Colonic mucosa (tissue), 4 donors: ENCODE measurements around the gene INPP5F. TPM values are rescaled to one million over a fixed set of nuclear protein-coding genes. Genes with fewer than 3 reads are reported as not detected.

Experiments
- DNase-seq: peaks from one replicate; pipeline ENCODE4 v3.0.0-alpha.2; 2020
- H3K27ac ChIP-seq: fragments of 200-600 bp; one replicate; pipeline ENCODE4 v1.8.0; 2021
- H3K27me3 ChIP-seq: fragments of 200-600 bp; one replicate; pipeline ENCODE4 v1.8.0; 2021
- H3K36me3 ChIP-seq: fragments of 200-600 bp; one replicate; pipeline ENCODE4 v1.8.0; 2021
- H3K4me1 ChIP-seq: fragments of 200-600 bp; one replicate; pipeline ENCODE4 v1.8.0; 2021; ENCODE audit warnings: mild to moderate bottlenecking
- H3K4me3 ChIP-seq: fragments of 200-600 bp; one replicate; pipeline ENCODE4 v1.8.0; 2021
- H3K9ac ChIP-seq, 2 donors: one replicate each; pipeline ENCODE4 v1.7.0; 2013; ENCODE audit warnings: control low read depth in 2 of 2, low read depth in 2 of 2, low read length in 2 of 2
- H3K9me3 ChIP-seq: fragments of 200-600 bp; one replicate; pipeline ENCODE4 v1.8.0; 2021
- intact Hi-C: fragments of 100-400 bp; cut with DNase I; formaldehyde crosslinking; loops from one replicate; pipeline ENCODE4 v1.14.1; 2022
- total RNA-seq, 2 donors: library from RNA; stranded (reverse); fragmentation: NEBNext Ultra II Directional in 1 of 2; extraction: Animal tissue kit (Norgen Biotek cat#: 25700) in 1 of 2; gene quantifications; one replicate each; pipeline ENCODE4 v1.2.1, GENCODE V29; 2021
- TF ChIP-seq, protein P1 (sequence below): fragments of 200-600 bp; IDR thresholded peaks from one replicate; pipeline ENCODE4 v1.8.0; 2022; ENCODE audit warnings: antibody characterized with exemption, mild to moderate bottlenecking
- donor health status: healthy.
- donor health status: DM: no; HTN: no; CAD: no.
- donor health status: DM: no; HTN: no; CAD: no.

The INPP5F gene
- total RNA-seq, 2 donors from 2014 or later: 12.6 to 15.6 TPM

DNA sequence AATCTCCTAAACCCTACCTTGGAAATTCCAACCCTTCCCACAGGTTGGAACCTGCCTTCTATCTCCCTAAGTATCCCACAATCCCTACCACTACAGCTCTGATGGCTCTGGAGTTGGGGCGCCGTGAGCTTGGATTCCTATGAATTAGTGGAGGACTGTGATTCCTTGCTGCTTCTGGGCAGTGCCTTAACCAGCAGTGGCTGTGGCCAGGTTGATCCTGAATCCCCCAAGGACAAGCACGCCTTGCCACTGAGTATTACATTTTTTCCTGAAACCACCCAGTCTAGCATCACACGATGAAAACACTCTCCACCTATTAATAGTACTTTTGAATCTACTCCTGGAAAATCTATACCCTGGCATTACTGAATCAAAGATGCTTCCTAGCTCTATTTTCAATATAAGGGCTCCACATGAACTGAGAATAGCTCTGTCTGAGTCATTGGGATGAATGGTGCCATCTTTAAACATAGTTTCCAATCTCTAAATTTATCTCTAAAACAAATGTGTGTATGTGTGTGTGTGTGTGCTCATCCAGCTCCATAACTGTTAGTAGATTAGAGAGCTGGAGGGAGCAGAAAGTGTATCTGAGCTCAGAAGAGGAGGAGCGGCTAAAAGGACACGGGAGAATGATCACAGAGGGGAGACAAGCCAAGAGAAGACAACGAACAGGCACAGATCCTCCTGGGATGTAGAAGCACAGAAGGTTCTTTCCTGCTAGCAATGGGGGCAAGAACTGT, 11.9 kb upstream of the INPP5F start:
- H3K27ac ChIP-seq: no peak overlapping the region
- no peak overlapping the region for H3K4me3 ChIP-seq
- TF ChIP-seq, protein P1, sequence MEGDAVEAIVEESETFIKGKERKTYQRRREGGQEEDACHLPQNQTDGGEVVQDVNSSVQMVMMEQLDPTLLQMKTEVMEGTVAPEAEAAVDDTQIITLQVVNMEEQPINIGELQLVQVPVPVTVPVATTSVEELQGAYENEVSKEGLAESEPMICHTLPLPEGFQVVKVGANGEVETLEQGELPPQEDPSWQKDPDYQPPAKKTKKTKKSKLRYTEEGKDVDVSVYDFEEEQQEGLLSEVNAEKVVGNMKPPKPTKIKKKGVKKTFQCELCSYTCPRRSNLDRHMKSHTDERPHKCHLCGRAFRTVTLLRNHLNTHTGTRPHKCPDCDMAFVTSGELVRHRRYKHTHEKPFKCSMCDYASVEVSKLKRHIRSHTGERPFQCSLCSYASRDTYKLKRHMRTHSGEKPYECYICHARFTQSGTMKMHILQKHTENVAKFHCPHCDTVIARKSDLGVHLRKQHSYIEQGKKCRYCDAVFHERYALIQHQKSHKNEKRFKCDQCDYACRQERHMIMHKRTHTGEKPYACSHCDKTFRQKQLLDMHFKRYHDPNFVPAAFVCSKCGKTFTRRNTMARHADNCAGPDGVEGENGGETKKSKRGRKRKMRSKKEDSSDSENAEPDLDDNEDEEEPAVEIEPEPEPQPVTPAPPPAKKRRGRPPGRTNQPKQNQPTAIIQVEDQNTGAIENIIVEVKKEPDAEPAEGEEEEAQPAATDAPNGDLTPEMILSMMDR: no peak
- no peak overlapping the region for H3K9ac ChIP-seq
- no peaks in the 10 kb centered on the region for H3K4me1 ChIP-seq
- no peaks in the 10 kb centered on the region for H3K36me3 ChIP-seq
- no peaks in the 10 kb centered on the region for H3K9me3 ChIP-seq
- intact Hi-C loops: no loop called here
- H3K27me3 ChIP-seq: no peaks in the 10 kb centered on the region
- DNase-seq: no peak

DNA sequence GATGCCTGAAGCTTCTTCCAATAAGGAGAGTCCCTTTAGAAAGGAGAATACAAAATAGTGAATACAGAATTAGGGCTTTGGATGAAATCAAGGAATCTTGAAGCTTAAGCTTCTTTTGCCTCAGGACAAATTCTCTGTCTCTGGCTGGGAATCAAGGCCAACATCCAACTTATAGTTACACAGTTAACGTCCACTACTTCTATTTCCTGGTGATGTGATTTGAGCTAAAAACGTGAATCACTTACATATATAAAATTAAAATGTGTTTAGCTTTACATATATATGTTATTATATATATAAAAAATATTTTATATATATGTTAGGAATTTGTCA, 11.4 kb upstream of the INPP5F start:
- TF ChIP-seq, protein P1: no peak
- no peak overlapping the region for H3K27ac ChIP-seq
- DNase-seq: no peak
- H3K27me3 ChIP-seq: no peaks in the 10 kb centered on the region
- intact Hi-C loops: no loop called here
- H3K4me1 ChIP-seq: no peaks in the 10 kb centered on the region
- no peaks in the 10 kb centered on the region for H3K9me3 ChIP-seq
- H3K9ac ChIP-seq: no peak overlapping the region
- no peak overlapping the region for H3K4me3 ChIP-seq
- no peaks in the 10 kb centered on the region for H3K36me3 ChIP-seq

DNA sequence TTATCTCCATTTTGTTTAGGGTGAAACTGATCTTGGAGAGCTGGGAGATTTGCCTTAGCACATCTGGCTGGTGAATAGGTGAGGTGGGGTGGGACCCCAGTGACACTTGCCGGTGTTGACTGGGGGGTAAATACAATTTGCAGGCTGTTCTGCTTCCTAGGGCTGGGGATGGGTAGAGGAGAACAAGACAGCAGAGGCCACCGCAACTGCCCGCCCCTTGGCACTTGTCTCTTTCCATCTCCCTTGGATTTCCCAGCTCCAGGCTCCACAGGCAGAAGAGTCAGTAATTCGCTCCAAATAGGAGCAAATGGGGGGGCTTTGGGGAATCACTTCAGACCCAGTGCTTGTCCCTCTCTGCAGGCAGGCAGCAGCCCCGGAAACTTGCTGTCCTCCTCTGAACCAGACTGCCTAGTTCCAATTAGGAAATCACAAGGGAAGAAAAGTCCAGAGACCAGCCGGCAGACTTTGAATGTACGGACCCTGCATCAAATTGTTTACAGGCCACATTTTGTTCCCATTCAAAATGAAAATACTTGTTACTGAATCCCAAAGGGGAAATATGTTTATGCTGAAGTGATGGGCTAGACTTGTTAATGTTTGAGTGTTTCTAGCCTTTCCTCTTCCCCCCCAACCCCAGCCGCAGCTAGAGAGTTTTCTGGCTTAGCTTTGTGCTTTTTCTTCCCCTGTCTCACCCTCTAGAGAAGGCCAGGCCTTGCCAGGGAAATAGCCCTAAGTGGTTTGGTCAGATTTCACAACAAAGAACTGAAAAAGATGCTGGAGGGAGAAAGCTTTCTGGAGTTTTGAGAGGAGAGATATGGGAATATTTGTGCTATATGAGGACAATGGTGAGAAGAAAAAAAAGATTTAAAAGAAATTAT, 10.0 kb upstream of the INPP5F start:
- H3K9me3 ChIP-seq: no peaks in the 10 kb centered on the region
- H3K27ac ChIP-seq: no peak overlapping the region
- H3K27me3 ChIP-seq: no peaks in the 10 kb centered on the region
- H3K36me3 ChIP-seq: no peaks in the 10 kb centered on the region
- H3K9ac ChIP-seq: no peak overlapping the region
- DNase-seq: no peak
- H3K4me1 ChIP-seq: no peaks in the 10 kb centered on the region
- TF ChIP-seq, protein P1: no peak
- H3K4me3 ChIP-seq: no peak overlapping the region
- intact Hi-C loops: no loop called here

DNA sequence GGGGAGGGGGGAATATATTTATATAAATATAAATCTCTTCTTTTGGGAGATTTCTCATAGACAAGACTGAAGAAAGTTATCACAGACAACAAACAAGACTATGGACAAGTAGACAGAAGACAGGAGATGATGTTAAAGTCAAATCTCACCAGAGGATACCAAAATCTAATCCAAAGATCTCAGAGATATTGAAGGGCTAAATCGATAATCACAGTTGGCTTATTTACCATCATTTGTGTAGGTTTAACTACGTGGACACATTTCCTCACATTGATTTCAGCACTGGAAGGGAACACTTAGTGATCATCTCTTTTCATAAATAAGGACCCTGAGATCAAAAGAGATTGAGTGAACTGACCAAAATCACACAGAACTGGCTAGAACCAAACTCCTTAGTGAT, 2.7 kb upstream of the INPP5F start:
- Histone ChIP-seq H3K4me1 (no peaks in the 10 kb centered on the region), H3K27me3 (no peaks in the 10 kb centered on the region), H3K27ac (no peak overlapping the region), H3K9me3 (no peaks in the 10 kb centered on the region), H3K4me3 (no peak overlapping the region), H3K9ac (no peak overlapping the region), H3K36me3 (no peaks in the 10 kb centered on the region)
- TF ChIP-seq, protein P1: no peak
- intact Hi-C loops: no loop called here
- no peak for DNase-seq

DNA sequence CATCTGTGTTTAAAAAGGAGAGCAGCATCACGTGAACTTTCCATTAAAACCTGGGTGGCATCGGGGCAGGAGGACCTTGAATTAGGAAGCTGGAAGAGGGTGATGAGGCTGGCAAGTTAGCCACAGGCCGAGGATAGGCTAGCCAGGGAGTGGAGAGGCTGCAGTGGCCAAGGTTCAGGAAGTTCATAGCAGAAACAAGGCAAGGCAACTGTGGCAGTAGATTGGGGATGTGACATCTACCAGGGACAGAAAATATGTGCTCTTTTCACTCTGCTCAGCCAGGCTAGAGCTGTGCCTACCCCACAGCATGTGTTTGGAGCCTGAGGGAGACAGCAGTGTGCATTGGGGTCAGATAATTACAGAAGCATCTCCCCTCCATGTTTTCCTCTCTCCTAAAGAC, 2.2 kb upstream of the INPP5F start:
- DNase-seq: no peak
- TF ChIP-seq, protein P1: no peak
- no peaks in the 10 kb centered on the region for H3K36me3 ChIP-seq
- H3K9me3 ChIP-seq: no peaks in the 10 kb centered on the region
- H3K4me3 ChIP-seq: no peak overlapping the region
- intact Hi-C loops: no loop called here
- H3K27ac ChIP-seq: no peak overlapping the region
- no peaks in the 10 kb centered on the region for H3K27me3 ChIP-seq
- no peaks in the 10 kb centered on the region for H3K4me1 ChIP-seq
- H3K9ac ChIP-seq: no peak overlapping the region
